MM.1S (cell line): ENCODE results near the gene SLC8A1.

Experiments
- CTCF ChIP-seq: fragments of 300-600 bp; sonication (generic); IDR thresholded peaks from 2 replicates; pipeline ENCODE4 v1.5.1; 2016; ENCODE audit warnings: antibody characterized with exemption, low read length, mixed read lengths
- EZH2phosphoT487 ChIP-seq: fragments of 300-600 bp; sonication (generic); IDR thresholded peaks from 2 replicates; pipeline ENCODE4 v1.6.1; 2018; ENCODE audit warnings: antibody characterized with exemption, low read length

- TF ChIP-seq CTCF: no peak
- no peak for TF ChIP-seq EZH2phosphoT487
Measured at GRCh38 chr2:40265602-40266001, 186.3 kb downstream of the SLC8A1 start.
